ENCODE data around the gene SBK1.
A peak's percentile ranks its signal among the peaks of the same experiment; 100 is the strongest.

SBK1 gene

DNA sequence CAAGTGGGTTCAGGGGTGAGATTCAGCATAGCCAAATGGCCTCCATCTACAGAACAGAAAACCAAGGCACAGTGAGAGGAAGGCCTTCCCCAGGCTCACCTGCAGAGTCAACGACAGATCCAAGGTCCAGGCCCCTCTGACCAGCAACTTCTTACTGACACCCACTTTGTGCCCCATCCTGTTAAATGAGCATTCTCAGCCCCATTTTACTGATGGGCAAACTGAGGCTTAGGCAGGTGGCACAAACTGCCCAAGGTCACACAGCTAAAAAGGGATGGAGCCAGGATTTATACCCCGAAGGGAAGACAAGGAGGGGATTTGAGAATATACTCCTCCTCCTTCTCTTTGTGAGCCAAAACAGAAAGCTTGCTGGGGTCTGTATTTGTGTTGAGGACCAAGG, 9.3 kb downstream of the SBK1 start:
- Histone ChIP-seq H3K23ac (ENCODE audit: low read length) (no peak overlapping the region), H3K36me3 (ENCODE audit: control insufficient read depth, insufficient read depth, low read length) (no peaks in the 10 kb centered on the region), H2BK120ac (ENCODE audit: low read depth, low read length) (no peak overlapping the region), H3K4me1 (ENCODE audit: control insufficient read depth, low read depth, low read length) (peaks cover 3% of the 10 kb centered on the region), H4K8ac (ENCODE audit: low read depth, low read length) (no peak overlapping the region), H3K4ac (ENCODE audit: low read depth, low read length) (no peak overlapping the region), H3K4me2 (ENCODE audit: low read length) (no peak overlapping the region), H4K5ac (ENCODE audit: low read length) (no peak overlapping the region), H3K18ac (ENCODE audit: low read length) (no peak overlapping the region), H3K79me1 (ENCODE audit: low read length) (peaks cover 16% of the 10 kb centered on the region), H3K56ac (ENCODE audit: low read length) (no peak overlapping the region), H3K4me3 (ENCODE audit: low read length) (no peak overlapping the region), H2BK15ac (replicated peaks; ENCODE audit: low read depth) (no peak overlapping the region), H3K9ac (ENCODE audit: low read length) (no peak overlapping the region), H3K79me2 (ENCODE audit: control insufficient read depth, insufficient read depth, low read length) (peaks cover 23% of the 10 kb centered on the region), H2AK5ac (ENCODE audit: low read length) (no peak overlapping the region), H3K27me3 (ENCODE audit: insufficient read depth, low read length, poor library complexity) (no peaks in the 10 kb centered on the region), H2BK5ac (ENCODE audit: low read length) (no peak overlapping the region), H3K27ac (ENCODE audit: low read depth, low read length) (no peak overlapping the region)
- DNase-seq: no peak
- no CpG with 5 or more reads among the region's 2 CpGs for WGBS (ENCODE audit: extremely low coverage, insufficient coverage, low lambda C conversion rate)

DNA sequence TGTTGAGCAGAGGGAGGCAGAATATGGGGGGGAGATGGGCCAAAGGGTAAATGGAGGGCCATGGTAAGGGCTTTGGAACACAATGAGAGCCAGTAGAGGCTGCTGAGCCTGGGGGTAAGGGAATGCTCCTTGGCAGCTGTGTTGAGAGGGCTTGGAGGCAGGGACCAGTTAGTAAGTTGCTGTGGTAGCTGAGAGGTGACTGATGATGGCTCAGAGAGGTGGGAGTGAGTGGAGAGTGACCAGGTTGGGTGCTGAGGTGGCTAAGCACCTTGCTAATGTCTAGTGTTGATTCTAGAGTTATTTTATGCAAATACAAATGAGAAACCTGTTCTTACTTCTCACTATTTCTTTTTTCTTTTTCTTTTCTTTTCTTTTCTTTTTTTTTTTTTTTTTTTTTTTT, 10.8 kb downstream of the SBK1 start:
- Histone ChIP-seq H2BK5ac (ENCODE audit: low read length) (no peak overlapping the region), H3K4me1 (ENCODE audit: control insufficient read depth, low read depth, low read length) (peaks cover 2% of the 10 kb centered on the region), H3K23ac (ENCODE audit: low read length) (no peak overlapping the region), H2BK120ac (ENCODE audit: low read depth, low read length) (no peak overlapping the region), H2AK5ac (ENCODE audit: low read length) (no peak overlapping the region), H3K4me3 (ENCODE audit: low read length) (no peak overlapping the region), H3K79me2 (ENCODE audit: control insufficient read depth, insufficient read depth, low read length) (peaks cover 21% of the 10 kb centered on the region), H3K27me3 (ENCODE audit: insufficient read depth, low read length, poor library complexity) (no peaks in the 10 kb centered on the region), H3K4ac (ENCODE audit: low read depth, low read length) (no peak overlapping the region), H3K4me2 (ENCODE audit: low read length) (no peak overlapping the region), H3K18ac (ENCODE audit: low read length) (no peak overlapping the region), H3K27ac (ENCODE audit: low read depth, low read length) (no peak overlapping the region), H3K36me3 (ENCODE audit: control insufficient read depth, insufficient read depth, low read length) (no peaks in the 10 kb centered on the region), H4K5ac (ENCODE audit: low read length) (no peak overlapping the region), H2BK15ac (replicated peaks; ENCODE audit: low read depth) (no peak overlapping the region), H3K56ac (ENCODE audit: low read length) (no peak overlapping the region), H3K79me1 (ENCODE audit: low read length) (peaks cover 12% of the 10 kb centered on the region), H4K8ac (ENCODE audit: low read depth, low read length) (no peak overlapping the region), H3K9ac (ENCODE audit: low read length) (no peak overlapping the region)
- DNase-seq: no peak

DNA sequence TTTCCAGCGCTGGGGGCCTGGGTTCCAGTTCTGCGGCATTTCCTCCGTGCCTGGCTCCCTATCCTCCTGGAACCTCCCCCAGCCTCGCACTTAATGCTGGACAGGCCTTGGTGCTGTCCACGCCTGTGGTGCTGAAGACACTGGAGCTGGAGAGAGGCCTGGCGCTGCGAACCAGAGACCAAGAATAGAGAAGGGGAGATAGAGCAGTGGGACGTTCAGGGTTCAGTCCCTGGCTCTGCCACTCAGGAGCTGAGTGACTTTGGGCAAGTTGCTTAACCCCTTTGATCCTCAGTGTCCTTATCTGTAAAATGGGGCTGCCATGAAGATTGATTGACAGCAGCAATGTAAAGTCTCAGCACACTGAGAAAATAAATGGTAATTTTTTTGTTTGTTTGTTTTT, 11.9 kb downstream of the SBK1 start:
- no peaks in the 10 kb centered on the region for H3K27me3 ChIP-seq (ENCODE audit: insufficient read depth, low read length, poor library complexity)
- no peak overlapping the region for H3K9ac ChIP-seq (ENCODE audit: low read length)
- peak; percentile 64 for DNase-seq
- H3K4me2 ChIP-seq (ENCODE audit: low read length): no peak overlapping the region
- WGBS (ENCODE audit: extremely low coverage, insufficient coverage, low lambda C conversion rate): no CpG with 5 or more reads among the region's 8 CpGs
- no peak overlapping the region for H2AK5ac ChIP-seq (ENCODE audit: low read length)
- no peak overlapping the region for H2BK15ac ChIP-seq (replicated peaks; ENCODE audit: low read depth)
- H3K4me3 ChIP-seq (ENCODE audit: low read length): no peak overlapping the region
- no peaks in the 10 kb centered on the region for H3K36me3 ChIP-seq (ENCODE audit: control insufficient read depth, insufficient read depth, low read length)
- H3K18ac ChIP-seq (ENCODE audit: low read length): no peak overlapping the region
- H4K5ac ChIP-seq (ENCODE audit: low read length): no peak overlapping the region
- H3K27ac ChIP-seq (ENCODE audit: low read depth, low read length): no peak overlapping the region
- H4K8ac ChIP-seq (ENCODE audit: low read depth, low read length): no peak overlapping the region
- peaks cover 11% of the 10 kb centered on the region for H3K79me1 ChIP-seq (ENCODE audit: low read length)
- H3K79me2 ChIP-seq (ENCODE audit: control insufficient read depth, insufficient read depth, low read length): peaks cover 16% of the 10 kb centered on the region
- H3K23ac ChIP-seq (ENCODE audit: low read length): no peak overlapping the region
- no peak overlapping the region for H2BK120ac ChIP-seq (ENCODE audit: low read depth, low read length)
- no peak overlapping the region for H3K4ac ChIP-seq (ENCODE audit: low read depth, low read length)
- H3K56ac ChIP-seq (ENCODE audit: low read length): no peak overlapping the region
- no peak overlapping the region for H2BK5ac ChIP-seq (ENCODE audit: low read length)
- H3K4me1 ChIP-seq (ENCODE audit: control insufficient read depth, low read depth, low read length): no peaks in the 10 kb centered on the region

DNA sequence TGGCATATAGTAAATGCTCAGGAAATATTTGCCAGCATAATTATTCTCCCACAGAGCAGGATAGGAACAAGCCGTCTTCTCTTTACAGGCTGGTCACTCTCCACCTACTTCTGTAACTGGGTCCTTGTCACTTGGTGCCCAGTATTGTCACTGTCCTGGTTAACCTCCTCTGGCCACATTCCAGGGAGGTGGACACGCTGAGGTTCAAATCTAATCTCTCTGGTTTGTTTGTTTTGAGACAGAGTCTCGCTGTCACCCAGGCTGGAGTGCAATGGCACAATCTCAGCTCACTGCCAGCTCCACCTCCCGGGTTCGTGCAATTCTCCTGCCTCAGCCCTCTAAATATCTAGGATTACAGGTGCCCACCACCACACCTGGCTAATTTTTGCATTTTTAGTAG, 15.6 kb downstream of the SBK1 start:
- Histone ChIP-seq H3K79me1 (ENCODE audit: low read length) (peaks cover 9% of the 10 kb centered on the region), H2BK15ac (replicated peaks; ENCODE audit: low read depth) (no peak overlapping the region), H3K27me3 (ENCODE audit: insufficient read depth, low read length, poor library complexity) (no peaks in the 10 kb centered on the region), H2BK120ac (ENCODE audit: low read depth, low read length) (no peak overlapping the region), H3K4me3 (ENCODE audit: low read length) (no peak overlapping the region), H3K4ac (ENCODE audit: low read depth, low read length) (no peak overlapping the region), H2AK5ac (ENCODE audit: low read length) (no peak overlapping the region), H3K27ac (ENCODE audit: low read depth, low read length) (no peak overlapping the region), H2BK5ac (ENCODE audit: low read length) (no peak overlapping the region), H3K79me2 (ENCODE audit: control insufficient read depth, insufficient read depth, low read length) (peaks cover 2% of the 10 kb centered on the region), H3K36me3 (ENCODE audit: control insufficient read depth, insufficient read depth, low read length) (no peaks in the 10 kb centered on the region), H3K23ac (ENCODE audit: low read length) (no peak overlapping the region), H3K18ac (ENCODE audit: low read length) (no peak overlapping the region), H4K5ac (ENCODE audit: low read length) (no peak overlapping the region), H3K9ac (ENCODE audit: low read length) (no peak overlapping the region), H4K8ac (ENCODE audit: low read depth, low read length) (no peak overlapping the region), H3K4me1 (ENCODE audit: control insufficient read depth, low read depth, low read length) (no peaks in the 10 kb centered on the region), H3K4me2 (ENCODE audit: low read length) (no peak overlapping the region), H3K56ac (ENCODE audit: low read length) (no peak overlapping the region)
- no CpG with 5 or more reads among the region's 5 CpGs for WGBS (ENCODE audit: extremely low coverage, insufficient coverage, low lambda C conversion rate)
- DNase-seq: no peak

DNA sequence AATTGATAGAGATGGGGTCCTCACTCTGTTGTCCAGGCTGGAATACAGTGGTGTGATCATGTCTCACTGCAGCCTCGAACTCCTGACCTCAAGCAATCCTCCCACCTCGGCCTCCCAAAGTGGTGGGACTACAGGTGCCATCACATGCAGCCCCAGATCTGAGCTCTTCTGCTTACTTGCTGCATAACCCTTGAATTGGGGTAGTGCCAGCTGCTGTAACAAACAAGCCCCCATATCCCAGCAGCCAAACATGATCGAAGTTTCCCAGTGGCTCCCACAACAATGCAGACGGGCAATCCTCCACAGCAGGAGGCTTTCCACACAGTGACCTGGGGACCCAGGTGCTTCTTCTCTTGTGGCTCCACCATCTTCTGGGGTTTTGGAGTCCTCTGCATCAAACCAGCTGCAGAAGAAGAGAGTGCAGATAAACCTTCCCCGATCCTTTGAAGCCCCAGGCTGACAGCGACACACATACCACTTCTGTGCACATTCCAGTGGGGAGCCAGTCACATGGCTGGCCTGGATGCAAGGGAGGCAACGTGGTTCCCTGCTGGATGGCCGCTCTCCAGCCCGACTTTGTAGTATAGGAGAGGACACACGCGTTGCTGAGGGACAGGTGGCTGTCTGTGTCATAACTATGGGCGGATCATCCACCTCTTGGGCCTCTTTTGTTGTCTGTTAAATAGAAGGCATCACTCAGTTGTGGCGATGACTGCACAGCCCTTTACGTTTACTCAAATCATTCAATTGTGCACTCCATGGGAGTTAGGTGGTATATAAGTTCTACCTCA, 16.7 kb downstream of the SBK1 start:
- Histone ChIP-seq H3K4me1 (ENCODE audit: control insufficient read depth, low read depth, low read length) (no peaks in the 10 kb centered on the region), H3K4ac (ENCODE audit: low read depth, low read length) (no peak overlapping the region), H4K5ac (ENCODE audit: low read length) (no peak overlapping the region), H2AK5ac (ENCODE audit: low read length) (no peak overlapping the region), H3K27ac (ENCODE audit: low read depth, low read length) (no peak overlapping the region), H3K36me3 (ENCODE audit: control insufficient read depth, insufficient read depth, low read length) (no peaks in the 10 kb centered on the region), H3K79me2 (ENCODE audit: control insufficient read depth, insufficient read depth, low read length) (peaks cover 2% of the 10 kb centered on the region), H2BK15ac (replicated peaks; ENCODE audit: low read depth) (no peak overlapping the region), H3K9ac (ENCODE audit: low read length) (no peak overlapping the region), H3K23ac (ENCODE audit: low read length) (no peak overlapping the region), H3K27me3 (ENCODE audit: insufficient read depth, low read length, poor library complexity) (no peaks in the 10 kb centered on the region), H3K4me3 (ENCODE audit: low read length) (no peak overlapping the region), H3K56ac (ENCODE audit: low read length) (no peak overlapping the region), H3K4me2 (ENCODE audit: low read length) (no peak overlapping the region), H2BK5ac (ENCODE audit: low read length) (no peak overlapping the region), H2BK120ac (ENCODE audit: low read depth, low read length) (no peak overlapping the region), H3K18ac (ENCODE audit: low read length) (no peak overlapping the region), H3K79me1 (ENCODE audit: low read length) (peaks cover 8% of the 10 kb centered on the region), H4K8ac (ENCODE audit: low read depth, low read length) (no peak overlapping the region)
- no peak for DNase-seq
- no CpG with 5 or more reads among the region's 14 CpGs for WGBS (ENCODE audit: extremely low coverage, insufficient coverage, low lambda C conversion rate)

DNA sequence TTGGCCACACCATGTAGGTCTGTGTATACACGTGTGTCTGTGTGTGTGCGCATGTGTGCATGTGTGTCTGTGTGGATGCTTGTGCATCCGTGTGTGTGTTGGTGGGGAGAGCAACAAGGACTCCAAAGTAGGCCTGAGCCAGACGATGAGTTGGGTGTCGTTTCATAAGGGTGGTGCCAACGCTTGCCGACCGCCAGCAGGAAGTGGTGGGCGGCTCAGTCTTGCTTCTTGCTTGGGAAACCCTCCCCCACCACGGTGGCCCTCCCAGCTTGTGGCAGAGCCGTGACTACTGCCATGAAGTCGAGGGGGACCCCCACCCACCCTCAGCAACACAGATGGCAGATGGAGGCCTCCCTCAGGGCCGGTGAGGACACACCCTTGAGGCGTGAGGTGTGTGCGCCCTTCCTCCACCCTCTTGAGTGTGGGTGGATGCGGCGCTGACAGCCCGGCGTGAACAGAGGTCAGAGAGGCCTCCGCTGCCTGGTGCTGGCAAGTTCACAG, 17.5 kb downstream of the SBK1 start:
- no peak overlapping the region for H3K56ac ChIP-seq (ENCODE audit: low read length)
- no peak overlapping the region for H3K4me3 ChIP-seq (ENCODE audit: low read length)
- no peaks in the 10 kb centered on the region for H3K4me1 ChIP-seq (ENCODE audit: control insufficient read depth, low read depth, low read length)
- H2AK5ac ChIP-seq (ENCODE audit: low read length): no peak overlapping the region
- no peaks in the 10 kb centered on the region for H3K27me3 ChIP-seq (ENCODE audit: insufficient read depth, low read length, poor library complexity)
- no CpG with 5 or more reads among the region's 20 CpGs for WGBS (ENCODE audit: extremely low coverage, insufficient coverage, low lambda C conversion rate)
- no peak overlapping the region for H3K9ac ChIP-seq (ENCODE audit: low read length)
- no peak overlapping the region for H3K18ac ChIP-seq (ENCODE audit: low read length)
- peaks cover 2% of the 10 kb centered on the region for H3K79me2 ChIP-seq (ENCODE audit: control insufficient read depth, insufficient read depth, low read length)
- H4K5ac ChIP-seq (ENCODE audit: low read length): no peak overlapping the region
- H3K79me1 ChIP-seq (ENCODE audit: low read length): peaks cover 6% of the 10 kb centered on the region
- H2BK5ac ChIP-seq (ENCODE audit: low read length): no peak overlapping the region
- H3K23ac ChIP-seq (ENCODE audit: low read length): no peak overlapping the region
- H2BK120ac ChIP-seq (ENCODE audit: low read depth, low read length): no peak overlapping the region
- no peak overlapping the region for H3K4me2 ChIP-seq (ENCODE audit: low read length)
- no peak overlapping the region for H4K8ac ChIP-seq (ENCODE audit: low read depth, low read length)
- no peak overlapping the region for H3K27ac ChIP-seq (ENCODE audit: low read depth, low read length)
- H3K4ac ChIP-seq (ENCODE audit: low read depth, low read length): no peak overlapping the region
- DNase-seq: no peak
- H3K36me3 ChIP-seq (ENCODE audit: control insufficient read depth, insufficient read depth, low read length): no peaks in the 10 kb centered on the region
- H2BK15ac ChIP-seq (replicated peaks; ENCODE audit: low read depth): no peak overlapping the region

Data from mesendoderm (in vitro differentiated cells).